H1 (cell line): Measurements from ENCODE around the gene INHBC. TPM values are rescaled to one million over a fixed set of nuclear protein-coding genes. Genes with fewer than 3 reads are reported as not detected.
A peak's percentile ranks its signal among the peaks of the same experiment; 100 is the strongest.

ENCODE experiments used
- CTCF ChIA-PET: fragments of 300-600 bp; sonication (Branson Sonifier 250); formaldehyde crosslinking; loops from one replicate; lab custom pipeline; 2021; ENCODE audit not compliant: partially characterized antibody; lab: Charles Lee
- POLR2A ChIA-PET: fragments of 300-600 bp; sonication (Branson Sonifier 250); formaldehyde crosslinking; loops from one replicate; lab custom pipeline; 2021; ENCODE audit warnings: inconsistent platforms; ENCODE audit not compliant: partially characterized antibody; lab: Charles Lee
- DNase-seq, 2 experiments: peaks; one replicate each; pipeline versions ENCODE4 v3.0.0 to v3.0.0-alpha.2; 2010 to 2022; ENCODE audit warnings: low spot score in 2 of 2, low read depth in 1 of 2, mixed read lengths in 1 of 2
- FAIRE-seq: peaks from 2 replicates; lab custom pipeline; 2011; peaks lifted over from hg19 to GRCh38; lab: Jason Lieb, UNC
- H2AFZ ChIP-seq: 2 replicates; pipeline ENCODE4 v1.8.1; 2012; ENCODE audit warnings: low read length, inconsistent platforms
- H2AK5ac ChIP-seq: 2 replicates; pipeline ENCODE4 v1.6.1; 2013; ENCODE audit warnings: low read depth, low read length
- H2BK120ac ChIP-seq: replicated peaks from 2 replicates; pipeline ENCODE3; 2013; ENCODE audit warnings: low read depth, low read length, inconsistent platforms
- H2BK12ac ChIP-seq: 2 replicates; pipeline ENCODE4 v1.6.1; 2013; ENCODE audit warnings: low read depth, low read length
- H2BK15ac ChIP-seq: 2 replicates; pipeline ENCODE4 v1.6.1; 2013; ENCODE audit warnings: low read length
- H2BK20ac ChIP-seq: 2 replicates; pipeline ENCODE4 v1.6.1; 2013; ENCODE audit warnings: low read length
- H2BK5ac ChIP-seq: 2 replicates; pipeline ENCODE4 v1.6.1; 2013; ENCODE audit warnings: low read depth, low read length
- H3K14ac ChIP-seq: 2 replicates; pipeline ENCODE4 v1.6.1; 2013; ENCODE audit warnings: inconsistent platforms; ENCODE audit not compliant: insufficient read length
- H3K18ac ChIP-seq: 2 replicates; pipeline ENCODE4 v1.6.1; 2013; ENCODE audit warnings: low read length; ENCODE audit errors: extremely low read depth
- H3K23ac ChIP-seq: 2 replicates; pipeline ENCODE4 v1.6.1; 2013; ENCODE audit warnings: inconsistent platforms; ENCODE audit not compliant: insufficient read length
- H3K23me2 ChIP-seq: 2 replicates; pipeline ENCODE4 v1.6.1; 2013; ENCODE audit warnings: low read depth, low read length
- H3K27ac ChIP-seq: 2 replicates; pipeline ENCODE4 v1.6.1; 2011; ENCODE audit warnings: low read depth, low read length, inconsistent platforms
- H3K27me3 ChIP-seq, 4 experiments: replicated peaks in 1 of 4; 1 replicate in 1 of 4; 2 replicates in 3 of 4; pipeline versions ENCODE4 v1.6.1 to v1.8.1; 2011 to 2013; ENCODE audit warnings: low read length in 3 of 4, mild to moderate bottlenecking in 3 of 4, inconsistent platforms in 2 of 4, mixed read lengths in 2 of 4, moderate library complexity in 1 of 4; ENCODE audit not compliant: control insufficient read depth in 3 of 4, insufficient read depth in 3 of 4; ENCODE audit errors: extremely low read depth in 1 of 4
- H3K36me3 ChIP-seq, 4 experiments: 2 replicates each; pipeline versions ENCODE4 v1.6.1 to v1.8.1; 2011 to 2013; ENCODE audit warnings: mild to moderate bottlenecking in 4 of 4, low read length in 3 of 4, moderate library complexity in 2 of 4, control low read depth in 1 of 4, inconsistent platforms in 1 of 4; ENCODE audit not compliant: insufficient read depth in 4 of 4, control insufficient read depth in 2 of 4
- H3K4ac ChIP-seq: replicated peaks from 2 replicates; pipeline ENCODE3; 2013; ENCODE audit warnings: low read length, low read depth, mixed read lengths, inconsistent platforms; ENCODE audit not compliant: insufficient read length
- H3K4me1 ChIP-seq, 4 experiments: replicated peaks in 1 of 4; 1 replicate in 1 of 4; 2 replicates in 3 of 4; pipeline versions ENCODE4 v1.6.1 to v1.8.1; 2011 to 2013; ENCODE audit warnings: low read length in 3 of 4, inconsistent platforms in 2 of 4, mixed read lengths in 1 of 4; ENCODE audit not compliant: insufficient read depth in 4 of 4, control insufficient read depth in 3 of 4
- H3K4me2 ChIP-seq, 2 experiments: 2 replicates each; pipeline versions ENCODE4 v1.6.1 to v1.8.1; 2011 to 2013; ENCODE audit warnings: low read depth in 2 of 2, low read length in 2 of 2, control low read depth in 1 of 2, inconsistent platforms in 1 of 2, mild to moderate bottlenecking in 1 of 2; ENCODE audit not compliant: insufficient read depth in 1 of 2
- H3K4me3 ChIP-seq, 4 experiments: fragments of 200-600, 300-600 bp in 1 of 4; sonication (generic), shearing (Covaris generic), sonication (Bioruptor Twin) in 1 of 4; 2 replicates each; pipeline versions ENCODE4 v1.5.1 to v1.8.1; 2011 to 2016; ENCODE audit warnings: low read length in 4 of 4, low read depth in 3 of 4, control low read depth in 2 of 4, inconsistent platforms in 2 of 4, mild to moderate bottlenecking in 2 of 4, mixed read lengths in 1 of 4, moderate library complexity in 1 of 4; ENCODE audit not compliant: insufficient read depth in 2 of 4; ENCODE audit errors: extremely low read depth in 1 of 4
- H3K56ac ChIP-seq: replicated peaks from 2 replicates; pipeline ENCODE3; 2013; ENCODE audit warnings: low read depth, mild to moderate bottlenecking, mixed read lengths, low read length, inconsistent platforms; ENCODE audit not compliant: insufficient read length
- H3K79me1 ChIP-seq: 2 replicates; pipeline ENCODE4 v1.6.1; 2013; ENCODE audit warnings: low read depth, low read length, control low read depth
- H3K79me2 ChIP-seq, 2 experiments: 2 replicates each; pipeline versions ENCODE4 v1.6.1 to v1.8.1; 2012 to 2013; ENCODE audit warnings: low read length in 2 of 2, mild to moderate bottlenecking in 2 of 2, inconsistent platforms in 1 of 2; ENCODE audit not compliant: insufficient read depth in 2 of 2, control insufficient read depth in 1 of 2
- H3K9ac ChIP-seq, 4 experiments: replicated peaks in 1 of 4; 1 replicate in 1 of 4; 2 replicates in 3 of 4; pipeline versions ENCODE4 v1.6.1 to v1.8.1; 2011 to 2013; ENCODE audit warnings: low read depth in 3 of 4, low read length in 3 of 4, control low read depth in 2 of 4, mild to moderate bottlenecking in 2 of 4, moderate library complexity in 2 of 4, inconsistent platforms in 1 of 4; ENCODE audit errors: extremely low read depth in 1 of 4
- H3K9me3 ChIP-seq, 2 experiments: 2 replicates each; pipeline versions ENCODE4 v1.6.1 to v1.8.1; 2012 to 2013; ENCODE audit warnings: mild to moderate bottlenecking in 2 of 2, moderate library complexity in 2 of 2, control low read depth in 1 of 2, inconsistent platforms in 1 of 2, low read depth in 1 of 2, low read length in 1 of 2, mixed read lengths in 1 of 2; ENCODE audit not compliant: insufficient read depth in 2 of 2
- H4K20me1 ChIP-seq, 2 experiments: replicated peaks in 1 of 2; 2 replicates each; pipeline versions ENCODE3 to v1.8.1; 2011 to 2013; ENCODE audit warnings: inconsistent platforms in 2 of 2, low read length in 2 of 2, mild to moderate bottlenecking in 1 of 2; ENCODE audit not compliant: insufficient read depth in 2 of 2, control insufficient read depth in 1 of 2
- H4K5ac ChIP-seq: 2 replicates; pipeline ENCODE4 v1.6.1; 2013; ENCODE audit warnings: low read length, low read depth, mixed read lengths, inconsistent platforms; ENCODE audit not compliant: insufficient read length
- H4K8ac ChIP-seq: 2 replicates; pipeline ENCODE4 v1.8.0; 2013; ENCODE audit warnings: mild to moderate bottlenecking, moderate library complexity, low read length, inconsistent platforms; ENCODE audit not compliant: insufficient read depth; ENCODE audit errors: extremely low read depth
- H4K91ac ChIP-seq: replicated peaks from 2 replicates; pipeline ENCODE3; 2013; ENCODE audit warnings: low read length, mixed read lengths, inconsistent platforms; ENCODE audit not compliant: insufficient read length
- ASH2L ChIP-seq: fragments of 200-600, 300-600 bp; sonication (generic); IDR thresholded peaks from one replicate; pipeline ENCODE4 v1.7.1; 2017; ENCODE audit warnings: low read length
- BACH1 ChIP-seq: IDR thresholded peaks from 2 replicates; pipeline ENCODE4 v1.6.1; 2012; ENCODE audit warnings: low read length, improper control_type of control experiment
- GTF2F1 ChIP-seq: IDR thresholded peaks from 2 replicates; pipeline ENCODE4 v1.6.1; 2012; ENCODE audit warnings: low read depth, low read length, improper control_type of control experiment, borderline replicate concordance
- HDAC2 ChIP-seq, 2 experiments: fragments of 300-600 bp in 1 of 2; sonication (generic) in 1 of 2; IDR thresholded peaks; 2 replicates each; pipeline ENCODE4 v1.6.1; 2011 to 2012; ENCODE audit warnings: low read depth in 2 of 2, low read length in 2 of 2, mild to moderate bottlenecking in 2 of 2, moderate library complexity in 2 of 2, borderline replicate concordance in 1 of 2, inconsistent platforms in 1 of 2
- RAD21 ChIP-seq, 2 experiments: IDR thresholded peaks in 1 of 2; conservative IDR thresholded peaks in 1 of 2; 2 replicates each; pipeline ENCODE4 v1.6.1; 2011; ENCODE audit warnings: low read depth in 2 of 2, low read length in 2 of 2, improper control_type of control experiment in 1 of 2, inconsistent platforms in 1 of 2, mild to moderate bottlenecking in 1 of 2, moderate library complexity in 1 of 2
- TEAD4 ChIP-seq: IDR thresholded peaks from 2 replicates; pipeline ENCODE4 v1.6.1; 2012; ENCODE audit warnings: low read depth, low read length, inconsistent platforms, mixed read lengths
- WGBS, 2 experiments: shearing (Covaris generic) in 1 of 2; methylation state at CpG; one replicate each; pipeline versions ENCODE4 v1.1.6 to v1.1.7; 2013 to 2015; ENCODE audit warnings: low lambda C conversion rate in 2 of 2, mixed read lengths in 2 of 2, inconsistent platforms in 1 of 2, low coverage in 1 of 2, missing lambda C conversion rate in 1 of 2; ENCODE audit not compliant: insufficient replicate concordance in 2 of 2, insufficient coverage in 1 of 2, insufficient read length in 1 of 2; ENCODE audit errors: extremely low coverage in 1 of 2, missing lambda C conversion rate in 1 of 2; 5-methylcytosine and 5-hydroxymethylcytosine counted together
- polyA plus RNA-seq, 7 experiments: library from polyadenylated mRNA; depleted of rRNA in 3 of 7; stranded (reverse) in 5 of 7; unstranded in 2 of 7; fragments of >200 nt in 5 of 7; fragments of 200-250 nt in 2 of 7; gene quantifications; 1 replicate in 5 of 7; 2 replicates in 1 of 7; 4 replicates in 1 of 7; pipeline versions ENCODE4 v1.2.1 to v1.2.3, GENCODE V29; 2011 to 2013; ENCODE audit warnings: missing spikeins in 2 of 7, mixed read lengths in 2 of 7
- total RNA-seq: library from RNA; stranded (reverse); fragmentation: NEBNext Ultra II Directional; extraction: Animal tissue kit (Norgen Biotek cat#: 25700); gene quantifications from 2 replicates; pipeline ENCODE4 v1.2.1, GENCODE V29; 2021

INHBC gene
- total and polyA plus RNA-seq, 2 of the 8 experiments (the other 6 are each of a cell fraction or from before 2014, with no cell fraction given): 0.15 TPM; not detected in 1

DNA sequence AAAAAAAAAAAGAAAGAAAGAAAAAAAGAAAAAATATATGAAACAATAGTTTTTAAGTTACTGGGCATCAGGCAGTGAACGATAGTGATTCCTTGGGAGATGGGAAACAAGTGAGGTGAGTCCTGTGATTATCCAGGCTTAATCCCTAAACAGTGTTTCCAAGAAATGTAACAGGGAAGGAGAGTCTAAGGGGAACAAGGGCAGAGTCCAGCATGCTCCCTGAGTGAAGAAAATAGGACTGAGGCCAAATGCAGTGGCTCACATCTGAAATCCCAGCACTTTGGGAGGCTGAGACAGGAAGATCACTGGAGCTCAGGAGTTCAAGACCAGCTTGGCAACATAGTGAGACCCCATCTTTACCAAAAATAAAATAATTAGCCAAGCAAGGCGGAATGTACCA lies 44.4 kb upstream of the INHBC start:
- Histone ChIP-seq H3K9ac (0 out of 7 replicates have a peak overlapping the region, but pooled peaks of 1 of the 4 experiments have one; percentile 40), H3K23ac (no peak overlapping the region), H2BK12ac (no peak overlapping the region), H2BK5ac (0 out of 2 replicates have a peak overlapping the region, but pooled peaks have one; percentile 49), H4K20me1 (peaks cover 0 to 1% of the 10 kb centered on the region in 2 experiments), H3K4me3 (no peak overlapping the region), H3K4me2 (no peak overlapping the region; a peak in 1 of 4 replicates), H4K8ac (no peak overlapping the region; the same call in 1 of the 2 replicates), H2BK120ac (no peak overlapping the region), H2AFZ (no peak overlapping the region), H3K23me2 (no peaks in the 10 kb centered on the region), H3K79me1 (no peaks in the 10 kb centered on the region), H3K14ac (no peak overlapping the region), H3K27me3 (no peaks in the 10 kb centered on the region), H2BK15ac (no peak overlapping the region), H3K18ac (no peak overlapping the region), H3K79me2 (no peaks in the 10 kb centered on the region), H3K27ac (no peak overlapping the region), H3K56ac (no peak overlapping the region), H3K36me3 (no peaks in the 10 kb centered on the region; a peak in 1 of 8 replicates), H3K4me1 (peaks cover 0 to 5% (median 0%) of the 10 kb centered on the region in 4 experiments; a peak in 1 of 7 replicates), H3K4ac (no peak overlapping the region), H3K9me3 (no peaks in the 10 kb centered on the region), H2BK20ac (no peak overlapping the region), H4K5ac (no peak overlapping the region), H4K91ac (no peak overlapping the region), H2AK5ac (no peak overlapping the region)
- 91% methylated on average over 2 of the region's 2 CpGs; no CpG with 5 or more reads in 1 of the 2 experiments for WGBS, 2 experiments
- TF ChIP-seq BACH1 (no peak), TEAD4 (no peak), RAD21 (IDR thresholded peaks at IDR 0.05 in 1 of 2, conservative IDR thresholded peaks at IDR 0.05 in 1 of 2; ENCODE audit: low read depth in 2 of 2, low read length in 2 of 2) (no peak), HDAC2 (IDR thresholded peaks at IDR 0.05; ENCODE audit: borderline replicate concordance in 1 of 2, low read depth in 2 of 2, low read length in 2 of 2) (no peak), GTF2F1 (no peak), ASH2L (no peak)
- ChIA-PET CTCF (no interaction called here), POLR2A (interaction anchor here (1.6 kb wide), 1 partner anchor 40 kb away, joined by 6 read pairs; no protein-coding TSS in a partner anchor)
- FAIRE-seq (no peak), DNase-seq (no peak)
